Epithelial cell of proximal tubule (primary cell): ENCODE measurements around the gene BNIP2. TPM values are rescaled to one million over a fixed set of nuclear protein-coding genes. Genes with fewer than 3 reads are reported as not detected.
"Not testable (repeated sequence)": the region's sequence is repeated elsewhere in the genome, so short reads cannot be mapped to it uniquely, and the experiment has no call there.

Experiments used
- DNase-seq: peaks from one replicate; pipeline ENCODE4 v3.0.0-alpha.2; 2011; ENCODE audit warnings: low read depth
- H3K4me3 ChIP-seq: 2 replicates; pipeline ENCODE4 v1.5.1; 2011; ENCODE audit warnings: low read depth, mild to moderate bottlenecking, low read length
- CTCF ChIP-seq: conservative IDR thresholded peaks from 2 replicates; pipeline ENCODE4 v1.5.1; 2012; ENCODE audit warnings: low read depth, mild to moderate bottlenecking, low read length
- total RNA-seq: library from RNA; depleted of rRNA; stranded (reverse); fragments of >200 nt; gene quantifications from 2 replicates; pipeline ENCODE4 v1.2.3, GENCODE V29; 2015

The BNIP2 gene
- total RNA-seq, 1 donor from 2014 or later: 107 TPM

- no peak for TF ChIP-seq CTCF
- no peak overlapping the region for H3K4me3 ChIP-seq
- DNase-seq: no peak
Measured at GRCh38 chr15:59702351-59702750, 13.2 kb upstream of the BNIP2 start.

DNA sequence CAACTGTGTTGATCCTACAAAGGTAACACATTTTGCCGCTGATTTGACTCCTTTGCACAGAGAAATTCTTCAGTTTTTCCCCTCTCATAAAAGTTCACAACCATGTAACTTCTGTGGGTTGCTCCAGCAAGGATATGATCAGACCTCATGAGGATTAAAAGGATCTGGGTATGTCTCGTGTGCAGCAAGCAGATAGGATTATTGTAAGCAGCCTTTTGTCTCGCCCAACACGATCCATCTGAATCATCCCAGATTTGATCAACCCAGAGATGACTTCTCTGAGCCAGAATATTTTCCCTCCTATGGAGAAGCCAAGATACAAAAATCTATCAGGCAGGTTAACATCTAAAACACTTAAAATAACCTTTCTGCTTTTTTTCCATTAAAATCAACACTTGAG, 12.8 kb upstream of the BNIP2 start:
- DNase-seq: no peak
- no peak for TF ChIP-seq CTCF
- no peak overlapping the region for H3K4me3 ChIP-seq

- no peak for TF ChIP-seq CTCF
- H3K4me3 ChIP-seq: no peak overlapping the region
- DNase-seq: no peak
Measured at GRCh38 chr15:59699810-59700431, 10.8 kb upstream of the BNIP2 start.

- not testable (repeated sequence) for H3K4me3 ChIP-seq, DNase-seq
Measured at GRCh38 chr15:59698065-59698464, 8.9 kb upstream of the BNIP2 start.

- DNase-seq: no peak
- H3K4me3 ChIP-seq: no peak overlapping the region
- no peak for TF ChIP-seq CTCF
Measured at GRCh38 chr15:59696332-59696731, 7.2 kb upstream of the BNIP2 start.

GRCh38 chr15:59694779-59695178, 5.7 kb upstream of the BNIP2 start:
- DNase-seq: no peak
- H3K4me3 ChIP-seq: no peak overlapping the region
- no peak for TF ChIP-seq CTCF

- DNase-seq: no peak
- no peak overlapping the region for H3K4me3 ChIP-seq
- peak; percentile 64 for TF ChIP-seq CTCF
Measured at GRCh38 chr15:59691194-59691805, 2.2 kb upstream of the BNIP2 start.
